Measurements from ENCODE around the gene PTGFRN.

PTGFRN gene

DNA sequence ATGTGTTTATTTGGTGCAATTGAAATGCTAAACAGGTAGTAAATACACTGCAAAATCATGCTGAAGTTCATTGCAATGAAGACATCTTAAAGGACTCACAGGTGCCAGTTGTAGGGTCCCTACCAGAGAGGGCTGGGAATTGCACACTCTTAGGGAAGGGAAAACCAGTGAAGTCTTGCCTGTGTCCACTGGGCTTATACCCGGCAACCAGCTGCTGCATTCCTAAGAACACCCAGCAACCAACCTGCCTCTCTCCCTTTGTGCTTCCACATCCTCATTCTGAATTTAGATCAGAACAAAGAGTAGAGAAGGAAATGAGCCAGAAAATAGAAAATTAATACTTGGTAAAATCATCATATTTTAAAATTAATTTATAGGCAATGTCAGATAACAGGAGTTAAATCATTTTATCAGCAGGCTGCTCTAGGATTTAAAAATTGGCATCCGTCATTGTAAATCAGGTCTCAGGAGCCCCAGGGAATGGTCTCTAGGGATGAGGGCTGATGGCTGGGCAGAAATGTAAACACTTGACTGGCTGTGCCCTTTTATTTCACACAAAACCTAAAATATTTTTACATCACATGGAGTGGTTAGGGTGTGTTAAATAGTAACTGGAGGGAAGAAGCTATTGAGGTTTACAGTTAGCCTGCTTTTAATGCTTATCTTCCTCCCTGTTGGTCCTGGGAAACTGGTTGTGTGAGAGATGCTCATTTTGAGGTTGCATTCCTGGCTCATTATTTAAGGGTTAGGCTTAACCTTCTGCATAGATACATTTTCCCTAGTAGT, 31.3 kb downstream of the PTGFRN start:
- in situ Hi-C loops (cut with HindIII; ENCODE audit: low sequenced_read_pairs) = no loop called here

DNA sequence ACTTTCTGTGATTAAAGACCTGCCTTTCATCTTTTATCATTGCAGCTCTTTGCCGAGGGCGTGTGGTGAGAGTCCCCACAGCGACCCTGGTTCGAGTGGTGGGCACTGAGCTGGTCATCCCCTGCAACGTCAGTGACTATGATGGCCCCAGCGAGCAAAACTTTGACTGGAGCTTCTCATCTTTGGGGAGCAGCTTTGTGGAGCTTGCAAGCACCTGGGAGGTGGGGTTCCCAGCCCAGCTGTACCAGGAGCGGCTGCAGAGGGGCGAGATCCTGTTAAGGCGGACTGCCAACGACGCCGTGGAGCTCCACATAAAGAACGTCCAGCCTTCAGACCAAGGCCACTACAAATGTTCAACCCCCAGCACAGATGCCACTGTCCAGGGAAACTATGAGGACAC, 32.0 kb downstream of the PTGFRN start:
- in situ Hi-C loops (cut with HindIII; ENCODE audit: low sequenced_read_pairs) = no loop called here

DNA sequence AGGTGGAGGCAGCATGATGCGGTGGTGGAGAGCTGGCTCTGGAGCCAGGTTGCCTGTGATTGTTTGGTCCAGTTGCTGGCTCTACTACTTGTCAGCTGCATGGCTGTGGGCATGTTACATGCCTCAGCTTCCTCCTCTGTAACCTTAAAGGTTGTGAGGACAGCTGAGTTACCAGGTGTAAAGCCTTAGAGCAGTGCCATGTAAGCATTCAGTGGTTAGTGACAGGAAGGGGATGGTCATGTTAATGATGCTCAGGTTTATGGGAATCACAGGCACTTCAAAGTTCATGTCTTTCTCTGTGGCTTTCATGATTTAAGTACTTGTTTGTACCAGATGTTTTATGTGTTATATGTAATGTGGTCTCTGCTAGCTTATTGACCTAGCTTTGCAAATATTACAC, 32.6 kb downstream of the PTGFRN start:
- in situ Hi-C loops (cut with HindIII; ENCODE audit: low sequenced_read_pairs) = no loop called here

DNA sequence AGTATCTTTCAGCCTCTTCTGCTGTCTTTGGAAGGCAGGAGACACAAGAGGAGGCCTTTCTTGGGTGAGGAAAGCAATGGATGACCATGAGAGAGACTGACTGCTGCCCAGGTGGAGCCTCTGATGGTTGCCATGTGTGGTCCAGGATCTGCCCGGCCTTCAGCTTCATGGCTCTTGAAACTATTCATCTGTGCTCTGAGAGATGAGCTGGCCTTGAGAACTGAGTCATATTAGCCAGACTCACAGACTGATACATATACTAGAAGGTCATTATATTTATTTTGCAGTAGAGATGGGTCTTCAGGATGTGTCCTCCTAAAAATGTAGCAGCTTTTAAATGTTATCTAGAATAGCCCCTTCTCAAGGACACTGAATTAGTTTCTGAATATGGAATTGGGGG, 33.7 kb downstream of the PTGFRN start:
- in situ Hi-C loops (cut with HindIII; ENCODE audit: low sequenced_read_pairs) = no loop called here

DNA sequence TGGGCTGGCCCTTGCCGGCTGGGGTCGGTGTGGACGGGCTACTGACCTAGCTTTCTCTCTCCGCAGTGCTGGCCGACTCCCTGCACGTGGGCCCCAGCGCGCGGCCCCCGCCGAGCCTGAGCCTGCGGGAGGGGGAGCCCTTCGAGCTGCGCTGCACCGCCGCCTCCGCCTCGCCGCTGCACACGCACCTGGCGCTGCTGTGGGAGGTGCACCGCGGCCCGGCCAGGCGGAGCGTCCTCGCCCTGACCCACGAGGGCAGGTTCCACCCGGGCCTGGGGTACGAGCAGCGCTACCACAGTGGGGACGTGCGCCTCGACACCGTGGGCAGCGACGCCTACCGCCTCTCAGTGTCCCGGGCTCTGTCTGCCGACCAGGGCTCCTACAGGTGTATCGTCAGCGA, 34.9 kb downstream of the PTGFRN start:
- in situ Hi-C loops (cut with HindIII; ENCODE audit: low sequenced_read_pairs) = no loop called here

DNA sequence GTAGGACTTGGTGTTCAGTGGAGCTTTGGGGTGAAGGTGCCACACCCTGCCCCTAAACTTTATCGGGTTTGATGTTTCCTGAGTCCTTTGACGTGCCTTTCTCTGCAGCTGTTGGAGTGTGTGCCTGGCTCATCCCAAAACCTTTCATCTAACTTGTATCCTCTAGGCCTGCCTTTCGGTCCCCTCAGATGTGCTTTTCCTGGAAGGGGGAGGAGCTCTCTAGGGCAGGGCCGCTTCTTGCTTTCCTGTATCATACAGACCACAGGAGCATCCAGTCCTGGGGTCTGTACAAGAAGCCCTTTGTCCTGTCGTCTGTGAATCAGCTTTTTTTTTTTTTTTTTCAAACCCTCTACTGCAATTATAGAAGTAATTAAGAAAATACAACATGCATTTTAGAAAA, 35.7 kb downstream of the PTGFRN start:
- in situ Hi-C loops (cut with HindIII; ENCODE audit: low sequenced_read_pairs) = no loop called here

DNA sequence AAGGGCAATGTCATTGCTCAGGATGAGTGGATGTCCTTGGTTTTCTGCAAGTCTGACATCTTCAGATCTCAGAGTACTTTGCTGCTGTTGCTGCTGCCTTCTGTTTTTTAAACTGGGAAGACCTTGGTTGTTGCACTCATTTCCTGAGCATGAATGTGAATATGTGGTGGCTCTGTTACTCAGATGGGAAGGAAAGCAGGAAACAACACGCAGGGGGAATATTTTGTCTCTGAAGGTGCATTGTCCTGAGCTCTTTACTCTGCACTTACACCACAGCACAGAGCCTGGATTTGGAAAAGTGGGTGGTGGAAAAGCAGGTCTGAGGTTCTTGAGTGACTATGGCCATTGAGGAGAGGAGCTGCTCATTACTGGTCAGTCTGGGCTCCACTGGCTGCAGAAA, 36.3 kb downstream of the PTGFRN start:
- in situ Hi-C loops (cut with HindIII; ENCODE audit: low sequenced_read_pairs) = no loop called here

DNA sequence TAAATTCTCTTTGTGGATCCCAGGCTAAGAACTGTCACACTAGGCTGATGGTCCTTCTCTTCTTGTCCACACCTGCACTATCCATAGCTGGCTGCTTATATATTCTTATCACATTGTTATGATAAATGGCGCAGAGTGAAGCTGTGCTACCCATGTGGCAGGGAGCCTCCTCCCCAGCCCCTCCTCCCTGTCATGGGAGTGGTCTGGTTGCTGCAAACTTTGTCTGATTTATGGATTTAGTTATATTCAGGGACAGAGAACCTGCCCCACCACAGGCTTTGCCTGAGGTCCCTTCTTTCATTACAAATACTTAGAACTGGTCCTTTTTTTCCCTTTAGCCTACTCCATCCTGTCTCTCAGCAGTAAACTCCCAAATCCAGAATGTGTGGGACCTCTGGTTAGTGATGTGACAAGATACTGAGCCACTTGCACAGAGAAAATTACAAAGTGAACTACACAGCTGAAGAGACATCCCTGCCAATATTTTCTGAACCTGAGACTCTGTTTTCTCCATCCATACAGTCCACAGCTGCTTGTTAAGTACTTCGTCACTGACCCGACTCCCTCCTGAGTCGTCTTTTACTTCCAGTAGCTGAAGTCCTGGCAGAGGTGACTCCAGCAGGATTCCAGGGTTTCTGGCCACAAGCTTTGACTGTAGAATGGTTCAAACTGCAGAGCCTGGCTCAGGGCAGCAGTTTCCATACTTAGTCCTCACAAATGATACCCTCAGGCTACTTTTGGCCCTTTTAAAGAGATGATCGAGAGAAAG, 37.6 kb downstream of the PTGFRN start:
- in situ Hi-C loops (cut with HindIII; ENCODE audit: low sequenced_read_pairs) = no loop called here

DNA sequence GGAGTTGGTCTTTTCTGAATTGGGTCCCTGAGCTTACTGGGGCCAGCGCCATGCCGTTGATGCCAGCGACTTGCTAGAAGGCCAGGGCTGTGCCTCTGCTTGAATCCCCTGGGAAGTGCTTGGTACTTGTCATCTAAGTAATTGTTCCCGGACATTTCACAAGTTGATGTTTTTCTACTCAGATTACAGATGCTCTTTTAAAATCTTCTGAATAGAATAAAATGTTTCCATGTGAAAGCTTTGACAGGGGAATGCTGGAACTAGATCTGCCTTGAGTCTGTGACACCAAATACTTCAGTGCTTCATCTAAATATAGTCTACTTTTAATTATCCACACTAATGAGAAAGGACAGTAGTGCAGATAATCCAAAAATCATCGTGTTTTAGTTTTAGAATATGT, 38.3 kb downstream of the PTGFRN start:
- in situ Hi-C loops (cut with HindIII; ENCODE audit: low sequenced_read_pairs) = no loop called here

DNA sequence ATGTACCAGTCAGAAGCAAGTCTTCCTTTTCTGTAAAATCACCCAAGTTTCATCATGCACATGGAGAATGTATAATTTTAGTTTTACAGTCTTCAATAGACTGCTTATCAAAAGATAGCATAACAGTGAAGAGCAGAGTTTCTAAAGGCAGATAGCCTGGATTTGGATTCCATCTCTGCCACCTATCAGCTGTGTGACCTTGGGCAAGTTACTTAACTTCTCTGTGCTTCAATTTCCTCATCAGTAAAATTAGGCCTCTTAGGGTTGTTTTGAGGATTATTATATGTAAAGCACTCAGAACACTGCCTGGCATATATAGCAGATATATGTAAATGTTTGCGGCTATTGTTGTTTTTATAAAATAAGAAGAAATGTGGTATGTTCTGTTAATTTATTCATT, 38.9 kb downstream of the PTGFRN start:
- in situ Hi-C loops (cut with HindIII; ENCODE audit: low sequenced_read_pairs) = no loop called here

DNA sequence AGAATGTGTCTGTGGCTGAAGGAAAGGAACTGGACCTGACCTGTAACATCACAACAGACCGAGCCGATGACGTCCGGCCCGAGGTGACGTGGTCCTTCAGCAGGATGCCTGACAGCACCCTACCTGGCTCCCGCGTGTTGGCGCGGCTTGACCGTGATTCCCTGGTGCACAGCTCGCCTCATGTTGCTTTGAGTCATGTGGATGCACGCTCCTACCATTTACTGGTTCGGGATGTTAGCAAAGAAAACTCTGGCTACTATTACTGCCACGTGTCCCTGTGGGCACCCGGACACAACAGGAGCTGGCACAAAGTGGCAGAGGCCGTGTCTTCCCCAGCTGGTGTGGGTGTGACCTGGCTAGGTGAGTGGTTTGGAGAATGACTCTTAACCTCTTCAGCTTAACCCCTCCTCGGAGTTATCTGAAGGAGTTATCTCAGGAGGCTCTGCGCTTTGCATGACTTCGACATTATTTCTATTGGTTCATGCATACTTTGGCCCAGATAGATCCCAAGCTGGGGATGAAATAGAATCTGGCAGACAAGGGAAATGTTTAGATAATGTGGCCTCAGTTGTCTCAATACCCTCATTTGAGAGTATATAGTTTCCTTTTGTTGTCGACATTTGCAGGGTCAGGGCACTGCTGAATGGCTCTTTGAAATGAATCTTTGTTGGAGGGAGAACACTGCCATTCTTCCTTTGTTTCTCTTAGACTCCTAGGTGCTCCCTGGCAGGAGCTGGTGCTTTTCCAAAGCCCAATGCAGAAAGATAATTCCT, 39.7 kb downstream of the PTGFRN start:
- in situ Hi-C loops (cut with HindIII; ENCODE audit: low sequenced_read_pairs) = no loop called here

DNA sequence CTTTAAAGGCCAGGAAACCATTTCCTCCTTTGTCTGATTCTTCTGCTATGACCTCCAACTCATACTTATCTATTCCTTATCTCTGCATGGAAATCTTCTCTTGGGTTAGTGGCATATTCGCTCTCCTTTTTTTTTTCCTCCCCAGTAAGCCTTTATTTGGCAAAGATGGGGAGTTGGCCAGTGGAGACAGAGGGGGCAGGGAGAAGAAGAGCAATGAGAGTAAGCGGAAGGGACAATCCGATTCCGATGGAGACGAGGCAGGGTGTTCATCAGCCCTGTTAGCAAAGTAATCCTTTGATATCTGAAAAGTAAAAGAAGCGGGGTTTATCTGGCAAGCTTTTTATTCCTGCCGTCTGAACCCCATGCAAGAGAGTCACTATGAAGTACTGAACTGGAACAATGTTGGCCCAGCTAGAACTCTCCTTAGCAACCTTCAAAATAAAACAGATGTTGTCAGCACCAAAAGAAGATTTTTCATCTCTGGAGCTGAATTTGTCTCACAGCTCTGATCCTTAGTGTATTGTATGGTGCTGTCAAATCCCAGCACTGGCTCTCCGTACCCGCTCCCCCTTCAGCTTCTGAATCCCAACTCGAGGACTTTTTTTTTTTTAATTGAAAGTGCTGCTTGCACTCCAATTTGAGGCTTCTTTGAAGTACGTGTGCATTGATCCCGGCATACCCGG, 40.9 kb downstream of the PTGFRN start:
- in situ Hi-C loops (cut with HindIII; ENCODE audit: low sequenced_read_pairs) = loop anchor here (5.0 kb wide), 1 partner anchor 102 kb away; no protein-coding TSS in a partner anchor

DNA sequence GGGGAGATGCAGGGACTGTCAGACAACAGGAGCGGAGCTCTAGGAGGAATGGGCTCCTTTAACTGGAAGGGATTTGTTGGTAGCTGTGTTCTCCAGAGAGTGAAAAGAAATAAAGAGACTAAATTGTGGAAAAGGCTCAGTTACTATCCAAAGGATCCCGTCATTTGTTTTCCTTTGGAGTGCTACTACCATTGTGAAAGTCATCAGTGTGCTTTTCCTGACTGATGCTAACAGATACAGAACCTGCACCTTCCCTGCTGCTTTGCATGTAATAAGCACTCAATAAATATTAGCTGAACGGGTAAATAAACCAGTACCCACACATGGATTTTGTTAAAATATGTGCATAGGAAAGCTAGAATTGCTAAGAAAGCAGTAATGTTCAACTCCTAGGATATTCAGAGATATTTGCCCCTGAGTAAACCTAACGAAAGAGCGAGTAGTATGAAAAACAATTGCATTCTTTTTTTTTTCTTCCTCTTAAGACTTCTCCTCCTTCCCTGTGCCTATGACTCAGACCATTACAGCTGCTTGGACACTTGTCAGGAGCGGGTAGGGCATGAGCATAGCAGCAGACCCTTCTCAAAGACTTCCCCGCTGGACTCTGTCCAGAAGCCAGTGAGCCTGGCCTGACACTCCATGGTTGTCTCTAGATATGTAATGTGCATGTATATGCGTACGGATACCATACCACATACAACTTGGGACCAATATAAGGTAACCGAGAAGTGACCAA, 41.7 kb downstream of the PTGFRN start:
- in situ Hi-C loops (cut with HindIII; ENCODE audit: low sequenced_read_pairs) = loop anchor here (5.0 kb wide), 1 partner anchor 101 kb away; no protein-coding TSS in a partner anchor

DNA sequence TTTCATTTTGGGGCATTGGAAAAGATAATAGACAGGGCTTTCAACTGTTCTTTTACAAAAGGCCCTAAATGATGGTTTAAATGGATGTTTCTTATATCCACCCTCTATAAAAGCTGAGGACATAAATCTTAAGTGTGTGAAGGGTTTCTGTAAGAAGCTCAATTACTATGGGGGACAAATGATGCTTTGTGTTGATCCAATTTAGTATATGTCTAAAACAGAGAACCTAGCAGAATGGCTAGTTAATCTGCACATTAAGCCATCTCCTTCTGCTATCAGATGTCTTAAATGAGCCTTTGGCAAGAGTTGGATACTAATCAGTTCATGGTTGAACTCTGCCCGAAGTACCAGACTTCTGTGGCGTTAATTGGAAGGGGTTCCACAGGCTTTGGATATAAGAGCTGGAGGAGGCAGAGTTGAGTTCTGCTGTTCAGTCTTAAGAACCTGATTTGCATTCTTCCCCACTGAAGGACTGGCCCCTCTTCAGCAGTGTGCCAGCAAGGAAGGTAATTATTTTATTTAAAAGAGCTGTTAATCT, 43.1 kb downstream of the PTGFRN start:
- in situ Hi-C loops (cut with HindIII; ENCODE audit: low sequenced_read_pairs) = loop anchor here (5.0 kb wide), 1 partner anchor 99 kb away; no protein-coding TSS in a partner anchor

DNA sequence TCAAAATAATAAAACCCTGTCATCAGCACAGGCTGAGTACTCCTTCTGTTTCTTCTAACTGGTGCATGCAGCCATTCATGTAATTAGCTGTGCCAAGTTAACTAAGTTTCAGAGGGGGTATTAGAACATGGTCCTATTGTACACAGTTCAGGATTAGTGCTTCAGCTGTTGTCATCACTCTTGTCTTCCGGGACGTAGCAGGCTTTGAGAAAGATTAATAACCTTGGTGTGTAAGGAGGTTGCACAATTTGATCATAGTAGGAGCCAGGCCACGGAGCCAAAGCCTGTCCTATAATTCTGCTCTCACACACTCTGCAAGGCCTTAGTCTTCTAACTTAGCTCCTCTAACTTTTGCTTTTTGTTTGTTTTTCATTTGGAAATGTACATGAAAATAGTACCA, 44.7 kb downstream of the PTGFRN start:
- in situ Hi-C loops (cut with HindIII; ENCODE audit: low sequenced_read_pairs) = loop anchor here (5.0 kb wide), 1 partner anchor 98 kb away; no protein-coding TSS in a partner anchor

DNA sequence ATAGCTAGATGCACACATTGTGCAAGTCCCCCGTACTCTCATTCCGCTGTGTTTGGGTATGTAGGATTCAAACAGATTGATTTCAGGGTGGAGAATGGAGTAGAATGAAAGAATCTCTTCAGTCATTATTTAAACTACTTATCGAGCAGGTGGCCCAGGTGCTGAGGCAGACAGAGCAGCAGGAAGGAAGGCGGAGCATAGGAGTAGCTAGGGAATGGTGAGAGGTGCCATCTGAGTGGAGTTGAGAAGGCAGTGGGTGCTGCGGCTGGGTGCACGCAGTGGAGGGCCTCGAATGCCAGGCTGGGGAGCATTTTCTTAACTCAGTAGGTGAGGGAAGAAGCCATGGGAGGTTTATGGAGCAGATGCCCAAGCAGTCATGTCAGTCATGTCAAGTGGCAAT, 46.7 kb downstream of the PTGFRN start:
- in situ Hi-C loops (cut with HindIII; ENCODE audit: low sequenced_read_pairs) = no loop called here

DNA sequence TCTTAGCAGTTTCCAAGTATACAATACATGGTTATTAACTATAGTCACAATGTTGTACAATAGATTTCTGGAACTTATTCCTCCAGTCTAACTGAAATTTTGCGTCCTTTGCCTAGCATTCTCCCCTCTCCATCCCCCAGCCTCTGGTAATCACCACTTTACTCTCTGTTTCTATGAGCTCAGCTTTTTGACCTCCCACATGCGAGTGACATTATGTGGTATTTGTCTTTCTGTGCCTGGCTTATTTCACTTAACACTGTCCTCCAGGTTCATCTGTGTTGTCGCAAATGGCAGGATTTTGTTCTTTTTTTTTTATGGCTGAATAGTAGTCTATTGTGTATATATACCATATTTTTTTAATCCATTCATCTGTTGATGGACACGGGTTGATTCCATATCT, 47.9 kb downstream of the PTGFRN start:
- in situ Hi-C loops (cut with HindIII; ENCODE audit: low sequenced_read_pairs) = no loop called here

DNA sequence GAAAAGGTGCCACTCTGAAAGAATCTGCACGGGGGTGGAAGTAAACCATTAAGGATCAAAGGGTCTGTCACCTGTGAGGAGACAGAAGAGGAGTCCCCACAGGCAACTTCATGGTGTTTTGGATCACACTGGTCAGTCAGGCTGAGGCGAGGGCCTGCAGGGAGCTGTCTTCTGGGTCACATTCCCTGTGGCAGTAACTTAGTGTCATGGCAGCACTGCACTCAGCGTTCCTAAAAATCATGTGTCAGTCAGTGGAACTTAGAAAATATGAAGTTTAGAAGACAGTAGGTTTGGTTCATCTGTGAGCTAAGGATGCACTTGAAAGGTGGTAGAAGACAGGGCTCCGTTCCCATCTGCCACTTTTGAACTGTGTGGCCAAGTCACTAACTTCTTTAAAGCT, 48.4 kb downstream of the PTGFRN start:
- in situ Hi-C loops (cut with HindIII; ENCODE audit: low sequenced_read_pairs) = no loop called here

DNA sequence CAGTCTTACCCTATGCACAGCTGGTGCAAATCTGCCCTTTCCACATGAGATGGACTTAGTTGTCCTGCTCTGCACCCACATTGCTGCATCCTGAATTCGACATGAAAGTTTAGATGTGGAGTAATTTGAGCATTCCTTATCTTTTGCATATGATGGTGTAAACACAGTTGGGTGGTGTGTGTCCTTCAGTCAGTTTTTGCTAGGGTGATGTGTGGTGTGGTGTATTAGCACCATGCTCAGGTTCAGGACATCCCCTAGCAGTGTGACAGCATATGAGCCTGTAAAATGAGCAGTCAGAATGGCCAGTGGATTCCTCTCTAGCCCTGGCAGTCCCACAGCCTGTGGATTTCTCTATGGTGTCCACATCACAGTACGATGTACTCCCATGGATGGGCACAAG, 49.3 kb downstream of the PTGFRN start:
- in situ Hi-C loops (cut with HindIII; ENCODE audit: low sequenced_read_pairs) = no loop called here

DNA sequence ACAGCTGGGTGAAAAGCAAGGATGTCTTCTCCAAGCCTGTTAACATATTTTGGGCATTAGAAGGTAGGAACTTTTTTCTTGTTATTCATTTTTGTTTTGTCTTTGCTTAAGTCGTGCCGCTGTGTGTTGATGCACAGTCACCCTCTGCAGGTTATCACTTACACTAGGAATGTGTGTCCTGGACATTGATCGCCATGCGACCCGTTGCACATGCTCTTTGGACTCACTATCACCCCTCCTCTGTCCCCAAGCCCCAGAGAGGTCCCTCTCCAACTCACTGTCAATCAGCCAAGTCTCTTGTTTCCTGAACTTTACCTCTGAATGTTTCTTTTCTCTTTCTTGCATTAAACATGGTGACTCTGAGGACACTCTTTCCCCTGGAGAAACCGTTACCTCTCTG, 51.9 kb downstream of the PTGFRN start:
- in situ Hi-C loops (cut with HindIII; ENCODE audit: low sequenced_read_pairs) = no loop called here

Measured in endothelial cell of hepatic sinusoid (primary cell).